Measurements from ENCODE around the gene ITPKB. TPM values are rescaled to one million over a fixed set of nuclear protein-coding genes. Genes with fewer than 3 reads are reported as not detected.

Gene ITPKB
- total RNA-seq, 1 experiment from 2014 or later = 4.4 TPM

- CTCF ChIA-PET = interaction anchor here (0.6 kb wide), 1 partner anchor 10 kb away, joined by 3 read pairs; no protein-coding TSS in a partner anchor
- no peaks in the 10 kb centered on the region for H3K4me1 ChIP-seq
- Mint-ChIP-seq H3K4me1 (ENCODE audit: low read depth, unreplicated experiment) (no peaks in the 10 kb centered on the region), H3K9me3 (ENCODE audit: unreplicated experiment) (no peaks in the 10 kb centered on the region), H3K27ac (ENCODE audit: unreplicated experiment) (no peak overlapping the region), H3K27me3 (ENCODE audit: insufficient read depth, unreplicated experiment) (no peaks in the 10 kb centered on the region), H3K4me3 (ENCODE audit: unreplicated experiment) (no peak overlapping the region), H3K36me3 (ENCODE audit: insufficient read depth, unreplicated experiment) (no peaks in the 10 kb centered on the region)
- TF ChIP-seq CTCF (IDR thresholded peaks at IDR 0.05; ENCODE audit: insufficient read depth in 1 of 2, low read depth in 1 of 2, low read length in 1 of 2, severe bottlenecking in 1 of 2, unreplicated experiment in 1 of 2) = no peak
- no TSS peak for BruUV-seq (replicated peaks)
- no peaks in the 10 kb centered on the region for H3K9me3 ChIP-seq
- intact Hi-C loops (cut with micrococcal nuclease; ENCODE audit: unreplicated experiment) = no loop called here
- DNase-seq = no peak
- H3K27me3 ChIP-seq (replicated peaks; ENCODE audit: control insufficient read depth, insufficient read depth, low read length) = no peaks in the 10 kb centered on the region
- POLR2A ChIA-PET = no interaction called here
- no peak overlapping the region for H3K4me3 ChIP-seq (ENCODE audit: low read depth, low read length)
- no peaks in the 10 kb centered on the region for H3K36me3 ChIP-seq (ENCODE audit: control insufficient read depth, insufficient read depth, low read length)
These were observed 95.9 kb downstream of the ITPKB start for GRCh38 chr1:226643177-226643576.

- CTCF ChIA-PET = no interaction called here
- Mint-ChIP-seq H3K27me3 (ENCODE audit: insufficient read depth, unreplicated experiment) (no peaks in the 10 kb centered on the region), H3K36me3 (ENCODE audit: insufficient read depth, unreplicated experiment) (no peaks in the 10 kb centered on the region)
These were observed 96.7 kb downstream of the ITPKB start for GRCh38 chr1:226642421-226642820.

GRCh38 chr1:226641671-226642231, 97.3 kb downstream of the ITPKB start:
- POLR2A ChIA-PET = no interaction called here
- no peaks in the 10 kb centered on the region for H3K9me3 Mint-ChIP-seq (ENCODE audit: unreplicated experiment)
- H3K27me3 Mint-ChIP-seq (ENCODE audit: insufficient read depth, unreplicated experiment) = no peaks in the 10 kb centered on the region
- Histone ChIP-seq H3K9me3 (no peaks in the 10 kb centered on the region), H3K4me3 (ENCODE audit: low read depth, low read length) (no peak overlapping the region), H3K4me1 (no peaks in the 10 kb centered on the region), H3K36me3 (ENCODE audit: control insufficient read depth, insufficient read depth, low read length) (no peaks in the 10 kb centered on the region; the same call in 1 of the 2 replicates), H3K27me3 (replicated peaks; ENCODE audit: control insufficient read depth, insufficient read depth, low read length) (no peaks in the 10 kb centered on the region)
- CTCF ChIA-PET = no interaction called here
- H3K36me3 Mint-ChIP-seq (ENCODE audit: insufficient read depth, unreplicated experiment) = no peaks in the 10 kb centered on the region
- no peak for TF ChIP-seq CTCF (IDR thresholded peaks at IDR 0.05; ENCODE audit: insufficient read depth in 1 of 2, low read depth in 1 of 2, low read length in 1 of 2, severe bottlenecking in 1 of 2, unreplicated experiment in 1 of 2)
- intact Hi-C loops (cut with micrococcal nuclease; ENCODE audit: unreplicated experiment) = no loop called here
- BruUV-seq (replicated peaks) = no TSS peak
- DNase-seq = no peak
- no peak overlapping the region for H3K4me3 Mint-ChIP-seq (ENCODE audit: unreplicated experiment)
- no peak overlapping the region for H3K27ac Mint-ChIP-seq (ENCODE audit: unreplicated experiment)
- no peaks in the 10 kb centered on the region for H3K4me1 Mint-ChIP-seq (ENCODE audit: low read depth, unreplicated experiment)

More at GRCh38 chr1:226642421-226642820, 96.7 kb downstream of the ITPKB start:
- no peaks in the 10 kb centered on the region for H3K27me3 ChIP-seq (replicated peaks; ENCODE audit: control insufficient read depth, insufficient read depth, low read length)
- Mint-ChIP-seq H3K4me3 (ENCODE audit: unreplicated experiment) (no peak overlapping the region), H3K27ac (ENCODE audit: unreplicated experiment) (no peak overlapping the region), H3K4me1 (ENCODE audit: low read depth, unreplicated experiment) (no peaks in the 10 kb centered on the region), H3K9me3 (ENCODE audit: unreplicated experiment) (no peaks in the 10 kb centered on the region)
- intact Hi-C loops (cut with micrococcal nuclease; ENCODE audit: unreplicated experiment) = no loop called here
- no peaks in the 10 kb centered on the region for H3K9me3 ChIP-seq
- no peak overlapping the region for H3K4me3 ChIP-seq (ENCODE audit: low read depth, low read length)
- no peaks in the 10 kb centered on the region; the same call in 1 of the 2 replicates for H3K36me3 ChIP-seq (ENCODE audit: control insufficient read depth, insufficient read depth, low read length)
- no TSS peak for BruUV-seq (replicated peaks)
- TF ChIP-seq CTCF (IDR thresholded peaks at IDR 0.05; ENCODE audit: insufficient read depth in 1 of 2, low read depth in 1 of 2, low read length in 1 of 2, severe bottlenecking in 1 of 2, unreplicated experiment in 1 of 2) = no peak
- no peak for DNase-seq
- POLR2A ChIA-PET = no interaction called here
- H3K4me1 ChIP-seq = no peaks in the 10 kb centered on the region
